Tibial nerve (tissue), 4 donors: ENCODE measurements around the gene CFAP47.

Source experiments
- CTCF ChIP-seq, 5 experiments: fragments of 200-600 bp in 3 of 5; fragments of 450-650 bp in 2 of 5; sonication (generic) in 3 of 5; IDR thresholded peaks; one replicate each; pipeline ENCODE4 v1.5.1; 2016 to 2019; ENCODE audit warnings: antibody characterized with exemption in 5 of 5, mild to moderate bottlenecking in 3 of 5, moderate library complexity in 2 of 5
- EP300 ChIP-seq, 2 donors: sonication (generic); formaldehyde crosslinking; IDR thresholded peaks; one replicate each; pipeline ENCODE4 v1.6.1; 2017; ENCODE audit warnings: antibody characterized with exemption in 2 of 2, mild to moderate bottlenecking in 1 of 2
- POLR2A ChIP-seq, 2 donors: fragments of 450-650 bp; IDR thresholded peaks; one replicate each; pipeline ENCODE4 v1.6.1; 2017; ENCODE audit warnings: antibody characterized with exemption in 2 of 2, mild to moderate bottlenecking in 2 of 2, moderate library complexity in 2 of 2

GRCh38 chrX:36214924-36215323 is 295.4 kb downstream of the CFAP47 start:
- no peak for TF ChIP-seq CTCF (IDR thresholded peaks at IDR 0.05)
- TF ChIP-seq POLR2A (IDR thresholded peaks at IDR 0.05): no peak
- no peak for TF ChIP-seq EP300 (IDR thresholded peaks at IDR 0.05)
